ENCODE measurements around the gene ACOX1.

DNA sequence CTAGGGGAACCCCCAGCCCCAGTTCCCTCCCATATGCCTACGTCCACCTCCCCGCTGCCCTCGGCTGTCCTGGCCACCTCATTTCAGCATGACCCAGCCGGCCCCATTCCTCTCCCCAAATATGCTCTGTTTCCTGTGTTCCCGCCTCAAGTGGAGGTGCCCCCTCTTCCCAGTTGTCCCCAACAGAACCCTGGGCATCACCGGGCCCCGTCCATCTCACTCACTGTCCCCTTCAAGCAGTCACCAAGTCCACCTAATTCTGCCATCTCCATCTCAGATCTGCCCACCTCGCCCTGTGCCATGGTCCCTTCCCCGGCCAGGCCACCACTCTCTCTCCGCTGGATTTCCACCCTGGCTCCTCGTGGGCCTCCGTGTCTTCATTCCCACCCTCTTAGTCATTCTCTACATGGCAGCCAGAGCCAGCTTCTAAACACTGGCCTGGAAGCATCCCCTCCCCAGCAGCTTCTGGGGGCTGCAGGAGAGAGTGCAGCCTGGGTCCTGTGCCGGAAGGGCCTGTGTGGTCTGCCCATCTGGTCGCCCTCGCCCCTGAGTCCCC is 34.5 kb upstream of the ACOX1 start:
- TF ChIP-seq POLR2A (IDR thresholded peaks at IDR 0.05; ENCODE audit: low read depth, low read length), result no peak
- TF ChIP-seq TAF1 (IDR thresholded peaks at IDR 0.05; ENCODE audit: low read depth, low read length), result no peak
- no peak for TF ChIP-seq POLR2AphosphoS5 (IDR thresholded peaks at IDR 0.05; ENCODE audit: low read depth, low read length)
- TF ChIP-seq POU2F2 (IDR thresholded peaks at IDR 0.05; ENCODE audit: low read depth, low read length), result no peak
- TF ChIP-seq SPI1 (IDR thresholded peaks at IDR 0.05; ENCODE audit: low read depth, low read length), result no peak
